Natural killer cell (primary cell): Measurements from ENCODE around the gene PTGDR. TPM values are rescaled to one million over a fixed set of nuclear protein-coding genes. Genes with fewer than 3 reads are reported as not detected.

Source experiments
- ATAC-seq, 3 donors: fragments of 150-1000 bp in 2 of 3; fragments of 200-7000 bp in 1 of 3; cut with Tn5 transposase; 1 replicate in 1 of 3; 2 replicates in 2 of 3; pipeline ENCODE4 v1.10.0; 2021; ENCODE audit warnings: mild to moderate bottlenecking in 2 of 3, moderate library complexity in 2 of 3
- DNase-seq, 2 donors: peaks; one replicate each; pipeline versions ENCODE4 v3.0.0 to v3.0.0-alpha.2; 2013 to 2021; ENCODE audit warnings: mixed read lengths in 1 of 2
- H3K27ac ChIP-seq: one replicate; pipeline ENCODE4 v1.5.1; 2013; ENCODE audit warnings: mild to moderate bottlenecking, low read length
- H3K27me3 ChIP-seq: one replicate; pipeline ENCODE4 v1.6.1; 2013; ENCODE audit warnings: low read length; ENCODE audit not compliant: control insufficient read depth, insufficient read depth
- H3K36me3 ChIP-seq: one replicate; pipeline ENCODE4 v1.6.1; 2013; ENCODE audit warnings: low read length; ENCODE audit not compliant: control insufficient read depth, insufficient read depth
- H3K4me1 ChIP-seq: one replicate; pipeline ENCODE4 v1.6.1; 2013; ENCODE audit warnings: low read length; ENCODE audit not compliant: control insufficient read depth, insufficient read depth
- H3K4me3 ChIP-seq: one replicate; pipeline ENCODE4 v1.5.1; 2013; ENCODE audit warnings: low read length
- H3K9me3 ChIP-seq: one replicate; pipeline ENCODE4 v1.6.1; 2013; ENCODE audit warnings: low read length; ENCODE audit not compliant: control insufficient read depth, insufficient read depth
- H3K27ac Mint-ChIP-seq, 2 donors: one replicate each; pipeline ENCODE4 v1.8.0; 2022; ENCODE audit warnings: mild to moderate bottlenecking in 2 of 2, mixed read lengths in 2 of 2, moderate library complexity in 1 of 2
- H3K27me3 Mint-ChIP-seq, 2 donors: one replicate each; pipeline ENCODE4 v1.8.0; 2022; ENCODE audit warnings: low read depth in 2 of 2, mixed read lengths in 2 of 2
- H3K36me3 Mint-ChIP-seq: one replicate; pipeline ENCODE4 v1.8.0; 2022; ENCODE audit warnings: mixed read lengths
- H3K4me1 Mint-ChIP-seq, 2 donors: one replicate each; pipeline ENCODE4 v1.8.0; 2022; ENCODE audit warnings: mixed read lengths in 2 of 2
- H3K4me3 Mint-ChIP-seq: one replicate; pipeline ENCODE4 v1.8.0; 2022; ENCODE audit warnings: mild to moderate bottlenecking, moderate library complexity, mixed read lengths
- H3K9me3 Mint-ChIP-seq, 2 donors: one replicate each; pipeline ENCODE4 v1.8.0; 2022; ENCODE audit warnings: mixed read lengths in 2 of 2
- WGBS: methylation state at CpG from one replicate; pipeline ENCODE4 v1.1.7; 2013; ENCODE audit warnings: missing lambda C conversion rate; ENCODE audit not compliant: insufficient coverage; 5-methylcytosine and 5-hydroxymethylcytosine counted together
- intact Hi-C: fragments of 100-400 bp; cut with micrococcal nuclease; formaldehyde crosslinking; loops from one replicate; pipeline ENCODE4 v1.14.2; 2022
- total RNA-seq, 4 donors: library from RNA; stranded (reverse); fragments of 120-200 nt in 1 of 4; gene quantifications; one replicate each; pipeline versions ENCODE4 v1.2.3 to v1.2.4, GENCODE V29; 2013 to 2022
- TF ChIP-seq, protein P1 (sequence below): fragments of 200-600 bp; IDR thresholded peaks from one replicate; pipeline ENCODE4 v1.8.0; 2022; ENCODE audit warnings: antibody characterized with exemption

PTGDR gene
- total RNA-seq, 3 donors from 2014 or later (not counting 1 experiment from before 2014, with no cell fraction given), result 106 to 140 (median 112) TPM

DNA sequence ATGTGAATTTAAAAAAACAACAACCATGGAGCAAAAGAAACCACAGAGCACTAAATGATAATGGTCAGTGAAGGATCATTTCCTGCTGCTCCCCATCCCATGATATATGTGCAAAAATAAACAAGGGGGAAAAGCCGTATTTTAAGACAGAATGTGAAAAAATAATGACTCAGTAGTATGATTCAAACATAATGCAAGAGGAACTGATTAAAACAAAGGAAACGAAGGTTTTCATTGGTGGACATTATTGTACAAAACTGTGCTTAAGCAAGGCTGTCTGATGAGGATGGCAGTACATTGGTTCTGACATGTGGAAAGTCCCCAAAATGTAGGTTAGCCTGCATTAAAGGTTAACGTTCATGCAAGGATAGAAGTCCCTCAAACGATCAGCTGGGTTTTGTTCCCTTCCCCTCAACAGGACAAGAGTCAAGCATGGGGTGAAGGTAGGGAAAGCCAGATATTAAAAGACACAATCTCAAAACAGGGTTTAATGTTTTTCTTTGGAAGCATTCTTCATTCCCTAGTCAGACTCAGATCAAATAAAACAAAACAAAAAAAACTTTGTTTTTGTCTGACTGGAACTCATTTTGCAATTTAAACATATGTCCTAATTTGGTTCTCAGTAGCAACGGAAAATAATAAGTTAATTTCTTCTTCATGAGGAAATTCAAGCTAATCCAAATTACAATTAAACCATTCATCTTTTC is 26.3 kb upstream of the PTGDR start:
- peaks cover 0 to under 1% of the 10 kb centered on the region in 2 donors for H3K9me3 Mint-ChIP-seq
- no peaks in the 10 kb centered on the region for H3K9me3 ChIP-seq
- no peaks in the 10 kb centered on the region for H3K27me3 ChIP-seq
- H3K36me3 Mint-ChIP-seq, result no peaks in the 10 kb centered on the region
- ATAC-seq, result peak in 1 of 3 donors; percentile 66
- H3K36me3 ChIP-seq, result no peaks in the 10 kb centered on the region
- no peak overlapping the region for H3K4me3 ChIP-seq
- peaks cover 63 to 72% of the 10 kb centered on the region in 2 donors for H3K4me1 Mint-ChIP-seq
- peak overlapping the region; percentile 69 to 84 for H3K27ac Mint-ChIP-seq
- H3K4me1 ChIP-seq, result peaks cover 18% of the 10 kb centered on the region
- 70% methylated on average over 3 of the region's 5 CpGs for WGBS
- intact Hi-C loops, result no loop called here
- H3K4me3 Mint-ChIP-seq, result no peak overlapping the region
- no peak for DNase-seq
- TF ChIP-seq, protein P1, sequence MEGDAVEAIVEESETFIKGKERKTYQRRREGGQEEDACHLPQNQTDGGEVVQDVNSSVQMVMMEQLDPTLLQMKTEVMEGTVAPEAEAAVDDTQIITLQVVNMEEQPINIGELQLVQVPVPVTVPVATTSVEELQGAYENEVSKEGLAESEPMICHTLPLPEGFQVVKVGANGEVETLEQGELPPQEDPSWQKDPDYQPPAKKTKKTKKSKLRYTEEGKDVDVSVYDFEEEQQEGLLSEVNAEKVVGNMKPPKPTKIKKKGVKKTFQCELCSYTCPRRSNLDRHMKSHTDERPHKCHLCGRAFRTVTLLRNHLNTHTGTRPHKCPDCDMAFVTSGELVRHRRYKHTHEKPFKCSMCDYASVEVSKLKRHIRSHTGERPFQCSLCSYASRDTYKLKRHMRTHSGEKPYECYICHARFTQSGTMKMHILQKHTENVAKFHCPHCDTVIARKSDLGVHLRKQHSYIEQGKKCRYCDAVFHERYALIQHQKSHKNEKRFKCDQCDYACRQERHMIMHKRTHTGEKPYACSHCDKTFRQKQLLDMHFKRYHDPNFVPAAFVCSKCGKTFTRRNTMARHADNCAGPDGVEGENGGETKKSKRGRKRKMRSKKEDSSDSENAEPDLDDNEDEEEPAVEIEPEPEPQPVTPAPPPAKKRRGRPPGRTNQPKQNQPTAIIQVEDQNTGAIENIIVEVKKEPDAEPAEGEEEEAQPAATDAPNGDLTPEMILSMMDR, result no peak
- no peak overlapping the region for H3K27ac ChIP-seq
- H3K27me3 Mint-ChIP-seq, result no peaks in the 10 kb centered on the region

DNA sequence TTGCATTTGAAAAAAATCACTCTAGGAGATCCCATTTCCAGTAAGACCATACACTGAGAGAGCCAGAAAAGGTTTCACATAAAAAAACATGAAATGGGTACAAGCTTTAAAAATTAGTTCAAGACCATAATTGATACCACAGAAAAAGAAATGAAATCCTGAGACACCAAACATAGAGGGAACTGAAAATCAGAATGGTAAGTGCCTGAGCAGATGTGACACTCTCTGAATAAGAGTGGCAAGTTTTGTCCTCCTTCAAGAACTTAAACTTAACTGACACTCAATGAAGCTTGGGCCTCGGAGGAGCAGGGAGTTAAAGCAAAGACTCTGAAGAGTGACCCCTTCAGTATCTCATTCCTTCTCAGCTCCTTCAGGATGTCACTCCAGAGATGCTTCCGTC is 23.2 kb upstream of the PTGDR start:
- Histone ChIP-seq H3K36me3 (no peaks in the 10 kb centered on the region), H3K9me3 (peaks cover 9% of the 10 kb centered on the region), H3K4me3 (no peak overlapping the region), H3K27ac (no peak overlapping the region), H3K27me3 (no peaks in the 10 kb centered on the region), H3K4me1 (peaks cover 37% of the 10 kb centered on the region)
- peaks cover 72 to 78% of the 10 kb centered on the region in 2 donors for H3K4me1 Mint-ChIP-seq
- peaks cover 6% of the 10 kb centered on the region for H3K36me3 Mint-ChIP-seq
- intact Hi-C loops, result no loop called here
- H3K27me3 Mint-ChIP-seq, result no peaks in the 10 kb centered on the region
- DNase-seq, result no peak
- WGBS, result 84% methylated on average over 2 of the region's 2 CpGs
- TF ChIP-seq, protein P1, result no peak
- H3K27ac Mint-ChIP-seq, result peak overlapping the region; percentile 84 to 85
- no peak overlapping the region for H3K4me3 Mint-ChIP-seq
- peaks cover 7 to 10% of the 10 kb centered on the region in 2 donors for H3K9me3 Mint-ChIP-seq
- ATAC-seq, result no peak

DNA sequence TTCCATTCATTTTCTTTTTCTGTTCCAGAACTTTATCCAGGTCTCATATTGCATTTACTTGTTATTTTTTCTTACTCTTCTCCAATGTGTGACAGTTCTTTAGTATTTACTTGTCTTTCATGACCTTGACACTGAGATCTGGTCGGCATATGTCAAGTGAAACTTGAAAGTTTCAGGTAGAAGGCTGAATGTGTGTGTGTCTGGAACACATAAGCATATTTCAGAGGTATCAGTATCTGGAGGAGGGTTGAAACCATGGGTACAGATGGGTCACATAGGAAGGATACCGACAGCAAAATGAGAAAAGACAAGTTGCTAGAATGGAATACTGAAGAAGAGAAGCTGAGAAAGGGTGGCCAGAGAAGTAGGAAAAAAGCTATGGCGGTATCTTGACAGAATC is 22.5 kb upstream of the PTGDR start:
- intact Hi-C loops, result loop anchor here (5.0 kb wide), 1 partner anchor 88 kb away; no protein-coding TSS in a partner anchor
- no peak overlapping the region for H3K4me3 ChIP-seq
- no peak for DNase-seq
- ATAC-seq, result no peak
- Mint-ChIP-seq H3K36me3 (peaks cover 6% of the 10 kb centered on the region), H3K4me1 (peaks cover 69 to 75% of the 10 kb centered on the region in 2 donors), H3K27ac (peak overlapping the region; percentile 84 to 85), H3K9me3 (peaks cover 7 to 10% of the 10 kb centered on the region in 2 donors), H3K27me3 (no peaks in the 10 kb centered on the region), H3K4me3 (no peak overlapping the region)
- TF ChIP-seq, protein P1, result no peak
- peaks cover 9% of the 10 kb centered on the region for H3K9me3 ChIP-seq
- H3K36me3 ChIP-seq, result no peaks in the 10 kb centered on the region
- H3K4me1 ChIP-seq, result peaks cover 34% of the 10 kb centered on the region
- no peaks in the 10 kb centered on the region for H3K27me3 ChIP-seq
- WGBS, result 90% methylated on average over 3 of the region's 3 CpGs
- no peak overlapping the region for H3K27ac ChIP-seq
